Measurements from ENCODE around the gene SUPT4H1.

SUPT4H1 gene

DNA sequence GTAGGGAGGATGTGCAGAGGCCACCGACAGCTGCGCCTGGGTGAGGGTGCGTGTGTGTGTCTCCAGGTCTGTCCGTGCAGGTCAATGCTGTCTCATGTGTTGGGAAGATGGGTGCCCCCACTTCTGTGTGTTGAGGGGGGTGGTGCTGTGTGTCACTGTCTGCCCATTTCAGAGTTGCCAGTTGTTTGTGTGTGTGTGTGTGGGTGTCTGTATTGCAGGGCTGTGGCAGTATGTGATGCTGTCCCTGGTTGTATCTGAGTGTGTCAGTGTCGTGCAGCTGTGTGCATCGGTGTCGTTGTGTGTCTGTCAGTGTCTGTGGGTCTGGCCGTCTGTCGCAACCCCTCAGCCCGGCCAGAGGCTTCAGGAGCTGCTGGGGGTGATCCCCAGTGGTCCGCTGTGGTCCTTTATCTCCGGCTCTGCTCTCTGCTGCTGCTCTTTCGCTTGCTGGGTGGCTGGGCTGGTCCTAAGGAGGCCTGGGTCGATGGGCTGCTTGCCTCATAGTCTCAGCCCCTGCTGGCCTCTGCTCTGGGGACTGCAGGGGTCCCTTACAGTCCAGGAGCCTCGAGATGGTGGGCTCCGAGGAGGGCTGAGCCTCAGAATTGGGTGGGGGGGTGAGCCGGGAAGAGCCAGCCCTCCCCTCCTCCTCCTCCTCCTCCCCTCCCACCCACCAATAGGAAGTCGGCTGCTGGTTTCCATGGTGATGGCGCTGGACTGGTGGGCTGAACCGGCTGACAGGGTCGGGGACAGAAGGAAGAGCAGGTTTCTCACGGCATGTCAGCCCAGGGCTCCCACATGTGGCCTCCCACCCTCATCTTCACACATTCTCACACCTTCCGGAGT, 23.6 kb downstream of the SUPT4H1 start, which contains the start of gene TSPOAP1:
Gene TSPOAP1, minus strand, starts transcription at position 601 of the 840 bp plus-strand sequence. CDS start 875 bp downstream, outside the sequence.
- peak; percentile 68 for DNase-seq

DNA sequence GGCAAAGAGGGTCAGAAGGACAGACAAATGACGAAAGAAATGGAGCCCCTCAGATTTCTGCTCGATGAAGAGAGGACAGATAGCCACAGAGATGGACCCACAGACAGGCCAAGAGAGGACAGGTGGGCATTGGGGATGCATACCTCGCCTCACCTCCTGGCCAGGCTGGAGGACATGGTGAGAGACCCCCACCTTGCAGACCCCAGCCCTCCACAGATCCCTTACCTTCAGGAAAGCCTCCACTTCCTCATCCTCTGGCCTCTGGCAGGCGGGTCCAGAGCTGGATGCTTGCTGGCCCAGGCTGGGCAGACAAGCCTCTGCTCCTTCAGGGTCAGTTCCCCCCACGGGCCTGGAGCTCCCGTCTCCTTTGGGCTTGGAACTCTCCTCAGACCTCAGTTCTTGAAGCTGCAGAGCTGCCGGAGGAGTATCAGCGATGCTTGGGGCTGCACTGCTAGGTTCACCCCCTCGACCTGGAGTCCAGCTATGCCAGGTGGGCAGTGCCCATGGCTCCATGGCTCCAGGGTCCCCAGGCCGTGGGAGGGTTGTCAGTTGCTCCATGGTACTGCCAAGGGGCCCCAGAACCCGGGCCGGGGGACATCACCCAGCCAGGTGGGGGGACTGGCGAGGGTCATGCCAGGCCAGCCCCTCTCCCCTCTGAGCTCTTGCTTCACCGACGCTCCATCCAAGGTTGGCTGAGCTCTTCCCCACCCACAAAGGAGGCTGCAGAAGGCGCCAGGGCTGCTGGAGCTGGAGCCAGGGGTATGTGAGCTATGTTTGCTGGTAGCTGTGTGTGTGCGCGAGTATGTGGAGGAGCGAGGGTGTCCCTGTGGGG, 24.4 kb downstream of the SUPT4H1 start:
- no peak for DNase-seq

DNA sequence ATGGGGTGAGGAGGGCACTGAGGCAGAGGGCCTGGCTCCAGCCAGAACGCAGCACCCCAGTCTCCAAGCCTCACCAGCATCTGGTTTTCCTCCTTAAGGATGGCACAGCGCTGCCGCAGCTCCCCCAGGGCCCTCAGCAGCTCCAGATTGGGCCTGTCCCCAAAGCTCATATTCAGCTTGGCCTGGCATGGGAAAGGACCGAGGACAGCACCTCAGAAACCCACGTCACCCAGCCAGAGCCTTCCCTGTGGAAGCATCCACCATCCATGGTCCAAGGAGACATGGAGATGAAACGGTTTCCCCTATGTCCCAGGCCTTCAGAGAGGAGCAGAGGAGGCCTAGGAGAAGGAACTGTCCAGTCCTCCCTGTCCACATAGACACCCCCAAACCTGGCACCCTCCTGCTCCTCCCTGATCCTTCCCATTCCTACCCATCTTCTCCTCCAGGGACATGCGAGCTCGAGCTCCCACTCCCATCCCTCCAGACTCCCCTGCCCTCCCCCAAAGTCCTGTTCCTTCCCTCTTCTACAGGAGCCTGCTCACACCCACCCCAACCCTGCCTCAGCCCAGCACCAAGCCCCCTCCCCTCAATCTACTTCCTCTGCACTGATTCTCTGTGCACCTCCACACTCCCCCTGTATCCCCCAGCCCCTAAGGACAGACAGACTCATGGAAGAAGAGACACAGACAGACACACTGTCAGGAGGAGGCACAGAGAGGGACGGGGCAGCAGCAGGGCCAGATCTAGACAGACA, 25.2 kb downstream of the SUPT4H1 start:
- DNase-seq = no peak

DNA sequence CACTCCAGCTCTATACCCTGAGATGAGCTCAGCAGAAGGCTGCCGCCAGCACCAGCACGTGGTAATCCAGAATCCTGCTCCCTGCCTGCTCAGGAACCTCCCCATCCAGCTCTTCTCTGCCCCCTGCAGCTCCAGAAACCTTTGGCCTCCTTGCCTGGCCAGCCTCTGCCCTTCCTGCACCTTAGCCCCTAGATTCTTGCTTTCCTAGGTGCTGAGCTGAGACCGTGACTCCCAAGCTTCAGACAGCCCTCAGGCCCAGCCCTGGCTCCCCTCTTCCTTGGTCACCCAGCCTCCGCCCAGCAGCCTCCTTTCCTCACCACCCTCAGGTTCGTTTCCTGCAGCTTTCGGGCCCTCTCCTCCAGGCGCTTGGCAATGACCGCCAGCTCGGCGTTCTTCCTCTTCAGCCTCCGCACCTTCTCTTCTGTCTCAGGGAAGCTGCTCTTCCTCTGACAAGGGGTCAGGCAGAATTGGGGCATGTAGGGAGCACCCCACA, 26.0 kb downstream of the SUPT4H1 start:
- DNase-seq = no peak

DNA sequence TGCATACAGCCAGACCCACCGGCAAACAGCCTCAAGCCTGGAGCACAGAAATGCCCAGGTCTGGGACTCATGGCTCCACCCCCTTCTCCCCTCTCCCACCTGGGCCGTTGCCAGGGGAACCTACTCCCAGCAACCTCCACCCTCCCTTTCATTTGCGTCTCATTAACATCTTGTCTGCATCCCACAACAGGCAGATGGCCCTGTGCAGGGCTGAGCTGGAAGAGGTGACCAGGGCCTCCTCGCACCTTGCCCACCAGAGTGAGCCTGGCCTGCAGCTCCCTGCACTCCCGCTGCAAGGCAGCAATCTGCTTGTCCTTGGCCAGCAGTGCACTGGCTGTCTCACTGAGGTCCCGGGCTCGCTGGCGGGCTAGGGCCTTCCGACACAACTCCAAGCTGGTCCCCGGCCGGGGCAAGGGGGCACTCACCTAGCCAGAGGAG, 26.7 kb downstream of the SUPT4H1 start:
- no peak for DNase-seq

GRCh38 chr17:58324409-58325288, 27.4 kb downstream of the SUPT4H1 start:
- DNase-seq = no peak

GRCh38 chr17:58324056-58324408, 28.0 kb downstream of the SUPT4H1 start:
- no peak for DNase-seq

GRCh38 chr17:58323366-58324055, 28.5 kb downstream of the SUPT4H1 start:
- no peak for DNase-seq

- no peak for DNase-seq
These were observed 29.3 kb downstream of the SUPT4H1 start for GRCh38 chr17:58322581-58323185.

GRCh38 chr17:58321571-58322525, 30.2 kb downstream of the SUPT4H1 start:
- DNase-seq = no peak

DNA sequence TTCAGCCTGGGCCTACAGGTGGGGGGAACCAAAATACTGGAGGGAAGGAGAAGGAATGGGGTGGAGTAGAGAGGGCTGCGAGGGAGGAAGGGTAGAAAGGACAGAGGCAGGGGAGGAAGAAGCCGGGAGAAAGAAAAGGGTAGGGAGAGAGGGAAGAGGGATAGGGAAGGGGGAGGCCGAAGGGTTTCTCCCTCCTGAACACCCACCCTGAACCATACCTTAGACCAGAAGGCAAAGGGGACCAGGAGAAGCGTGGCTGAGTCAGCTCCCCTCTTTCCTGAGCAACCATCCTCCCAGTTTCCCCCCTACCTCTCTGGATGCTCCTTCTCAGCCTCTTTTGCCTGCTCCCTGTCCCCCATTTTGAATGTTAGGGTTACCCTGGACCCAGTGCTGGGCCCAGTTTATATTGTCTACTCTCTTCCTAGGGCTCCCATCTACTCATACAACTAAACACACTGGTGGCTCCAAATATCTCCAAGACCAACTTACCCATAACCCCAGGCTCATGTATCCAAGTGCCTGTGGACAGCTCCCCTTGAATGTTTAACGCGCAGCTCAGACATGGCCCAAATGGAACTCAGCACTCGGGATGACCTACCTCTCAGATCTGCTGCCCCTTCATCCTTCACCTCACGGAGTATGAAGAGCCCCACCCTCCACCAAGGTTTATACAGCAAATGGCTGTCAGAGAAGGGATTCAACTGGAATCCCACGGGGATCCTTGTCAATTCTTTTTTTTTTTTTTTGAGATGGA, 31.3 kb downstream of the SUPT4H1 start:
- no peak for DNase-seq

DNA sequence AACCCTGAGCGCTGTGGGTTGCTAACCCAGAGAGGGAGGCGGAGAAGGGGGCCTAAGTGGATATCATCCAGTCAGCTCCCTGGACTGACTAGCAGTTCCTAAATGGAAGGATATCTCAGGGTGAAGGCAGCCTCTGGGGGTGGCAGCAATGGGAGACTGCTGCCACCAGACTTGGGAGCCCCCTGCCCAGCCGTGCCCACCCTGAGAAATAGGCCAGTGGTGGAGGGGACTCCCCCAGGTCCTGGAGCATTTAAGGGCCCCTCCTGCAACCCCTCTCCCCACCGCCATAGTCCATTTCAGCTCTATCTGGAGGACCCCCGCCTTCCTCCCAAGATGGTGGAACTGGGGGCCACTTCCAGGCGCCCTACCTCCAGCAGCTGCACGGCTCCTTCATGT, 31.8 kb downstream of the SUPT4H1 start:
- DNase-seq = no peak

DNA sequence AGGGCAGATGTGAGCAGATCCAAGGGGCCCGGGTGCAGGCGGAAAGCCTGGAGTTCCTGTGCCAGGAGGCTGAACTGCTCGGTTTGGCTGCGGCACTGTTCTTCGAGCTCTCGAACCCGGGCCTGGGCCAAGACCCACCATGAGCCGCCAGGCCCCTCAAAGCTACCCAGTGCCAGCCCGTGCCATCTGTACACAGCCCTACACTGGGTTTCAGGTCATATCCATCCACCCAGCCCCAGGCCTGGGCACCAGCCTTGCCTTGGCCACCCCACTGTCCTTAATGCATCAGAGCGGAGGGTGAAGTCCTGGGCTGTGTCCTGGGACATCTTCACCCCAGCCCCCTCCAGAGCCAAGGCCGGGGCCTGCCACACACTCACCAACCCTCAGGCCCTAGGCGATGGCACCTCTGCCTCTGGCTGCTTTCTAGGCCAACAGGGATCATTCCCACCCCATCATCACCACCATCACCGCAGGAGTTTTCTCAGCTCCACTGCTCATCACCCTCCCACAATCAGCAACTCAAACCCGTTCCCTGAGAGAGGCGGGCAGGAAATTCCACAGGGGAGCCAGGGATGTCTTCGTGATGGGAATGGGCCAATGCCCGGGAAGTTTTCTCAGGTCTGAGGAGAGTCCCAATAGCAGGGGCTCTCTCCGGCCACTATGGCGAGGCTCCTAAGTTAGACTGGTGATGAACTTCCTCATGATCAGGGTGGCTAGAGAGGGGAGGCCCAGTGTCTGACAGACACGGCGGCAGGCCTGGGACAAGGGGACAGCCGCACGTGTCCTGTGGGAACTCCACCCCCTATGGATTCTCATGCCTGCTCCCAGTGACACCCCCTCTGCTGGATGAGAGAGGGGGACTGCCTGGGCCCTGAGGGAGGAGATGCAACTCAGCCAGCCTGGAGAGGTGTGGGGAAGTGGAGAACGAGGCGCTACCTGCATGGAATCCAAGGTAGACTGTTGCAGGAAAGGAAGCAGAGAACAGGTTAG, 32.5 kb downstream of the SUPT4H1 start:
- no peak for DNase-seq

- DNase-seq = no peak
These were observed 33.3 kb downstream of the SUPT4H1 start for GRCh38 chr17:58318627-58319172.

GRCh38 chr17:58318065-58318481, 33.9 kb downstream of the SUPT4H1 start:
- no peak for DNase-seq

DNA sequence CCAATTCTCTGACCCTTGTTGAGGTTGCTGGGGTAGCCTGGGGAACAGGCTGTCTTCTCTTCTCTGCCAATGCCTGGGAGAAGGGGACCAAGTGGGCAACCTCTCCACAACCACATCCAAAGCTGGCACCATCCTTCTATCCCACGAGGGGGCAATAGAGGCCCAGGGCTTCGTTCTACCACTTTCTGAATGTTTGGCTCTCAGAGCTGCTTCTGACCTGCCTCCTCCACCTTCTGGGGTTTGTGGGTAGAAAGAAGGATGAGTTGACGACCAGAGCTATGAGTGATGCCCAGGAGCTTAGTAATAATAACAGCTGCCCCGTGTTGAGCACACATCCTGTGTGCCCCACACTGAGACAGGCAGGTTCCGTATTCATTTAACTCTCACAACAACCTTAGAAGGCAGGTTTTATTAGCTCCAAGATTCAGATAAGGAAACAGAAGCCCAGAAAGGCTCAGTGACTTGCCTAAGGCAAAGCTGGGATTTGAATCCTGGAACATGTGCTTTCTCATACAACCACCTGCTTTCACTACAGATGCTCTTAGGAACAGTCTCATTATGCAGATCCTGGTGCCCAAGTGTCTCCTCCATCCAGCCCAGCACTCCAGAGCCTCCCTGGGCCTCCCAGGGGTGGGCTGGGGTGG, 34.5 kb downstream of the SUPT4H1 start:
- peak; percentile 68 for DNase-seq
